AG09309 (cell line): ENCODE results near the gene IRAG1.
"Not testable (repeated sequence)": the region's sequence is repeated elsewhere in the genome, so short reads cannot be mapped to it uniquely, and the experiment has no call there.

Source experiments
- DNase-seq: peaks from one replicate; pipeline ENCODE4 v3.0.0-alpha.2; 2010; ENCODE audit warnings: low read depth
- H3K4me3 ChIP-seq: 2 replicates; pipeline ENCODE4 v1.5.1; 2011; ENCODE audit warnings: mild to moderate bottlenecking, low read depth, low read length, moderate library complexity; ENCODE audit not compliant: control insufficient read depth
- TF ChIP-seq, protein P1 (sequence below): IDR thresholded peaks from 2 replicates; pipeline ENCODE4 v1.5.1; 2011; ENCODE audit warnings: mild to moderate bottlenecking, low read depth, low read length, inconsistent platforms; ENCODE audit not compliant: insufficient read depth, control insufficient read depth; ENCODE audit errors: missing control alignments

The IRAG1 gene

DNA sequence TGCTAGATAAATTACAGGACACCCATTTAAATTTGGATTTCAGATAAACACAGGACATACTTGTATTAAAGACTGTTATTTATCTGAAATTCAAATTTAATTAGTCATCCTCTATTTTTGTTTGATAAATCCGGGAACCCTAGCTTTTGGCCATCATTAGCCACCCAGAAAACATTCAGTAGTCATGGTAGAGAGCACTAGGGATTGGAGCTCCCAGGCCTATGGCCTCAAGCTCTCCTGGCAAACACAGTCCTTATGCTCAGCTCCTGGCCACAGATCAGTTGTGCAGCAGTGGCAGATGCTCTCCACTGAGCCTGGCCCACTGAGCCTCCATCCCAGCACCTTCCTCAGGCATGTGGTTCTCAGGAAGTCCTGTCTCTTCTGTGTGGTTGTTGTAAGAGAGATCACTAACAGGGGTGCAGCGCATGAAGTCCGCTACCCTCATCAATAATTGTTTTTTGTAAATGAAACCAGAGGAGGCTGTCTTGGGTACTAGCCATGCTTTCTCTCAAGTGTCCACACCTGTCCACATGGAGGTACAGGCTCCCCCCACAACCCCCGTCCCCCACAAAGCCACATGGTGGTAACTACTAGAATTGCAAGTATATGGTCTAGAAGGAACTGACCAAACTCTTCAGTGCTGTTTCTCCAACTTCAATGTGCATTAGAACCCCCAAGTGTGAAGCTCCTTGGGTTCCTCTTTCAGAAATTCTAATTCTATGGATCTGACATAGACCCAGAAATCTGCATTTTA lies 1.1 kb upstream of the IRAG1 start:
- no peak for DNase-seq
- TF ChIP-seq, protein P1, sequence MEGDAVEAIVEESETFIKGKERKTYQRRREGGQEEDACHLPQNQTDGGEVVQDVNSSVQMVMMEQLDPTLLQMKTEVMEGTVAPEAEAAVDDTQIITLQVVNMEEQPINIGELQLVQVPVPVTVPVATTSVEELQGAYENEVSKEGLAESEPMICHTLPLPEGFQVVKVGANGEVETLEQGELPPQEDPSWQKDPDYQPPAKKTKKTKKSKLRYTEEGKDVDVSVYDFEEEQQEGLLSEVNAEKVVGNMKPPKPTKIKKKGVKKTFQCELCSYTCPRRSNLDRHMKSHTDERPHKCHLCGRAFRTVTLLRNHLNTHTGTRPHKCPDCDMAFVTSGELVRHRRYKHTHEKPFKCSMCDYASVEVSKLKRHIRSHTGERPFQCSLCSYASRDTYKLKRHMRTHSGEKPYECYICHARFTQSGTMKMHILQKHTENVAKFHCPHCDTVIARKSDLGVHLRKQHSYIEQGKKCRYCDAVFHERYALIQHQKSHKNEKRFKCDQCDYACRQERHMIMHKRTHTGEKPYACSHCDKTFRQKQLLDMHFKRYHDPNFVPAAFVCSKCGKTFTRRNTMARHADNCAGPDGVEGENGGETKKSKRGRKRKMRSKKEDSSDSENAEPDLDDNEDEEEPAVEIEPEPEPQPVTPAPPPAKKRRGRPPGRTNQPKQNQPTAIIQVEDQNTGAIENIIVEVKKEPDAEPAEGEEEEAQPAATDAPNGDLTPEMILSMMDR, result no peak
- no peak overlapping the region for H3K4me3 ChIP-seq

DNA sequence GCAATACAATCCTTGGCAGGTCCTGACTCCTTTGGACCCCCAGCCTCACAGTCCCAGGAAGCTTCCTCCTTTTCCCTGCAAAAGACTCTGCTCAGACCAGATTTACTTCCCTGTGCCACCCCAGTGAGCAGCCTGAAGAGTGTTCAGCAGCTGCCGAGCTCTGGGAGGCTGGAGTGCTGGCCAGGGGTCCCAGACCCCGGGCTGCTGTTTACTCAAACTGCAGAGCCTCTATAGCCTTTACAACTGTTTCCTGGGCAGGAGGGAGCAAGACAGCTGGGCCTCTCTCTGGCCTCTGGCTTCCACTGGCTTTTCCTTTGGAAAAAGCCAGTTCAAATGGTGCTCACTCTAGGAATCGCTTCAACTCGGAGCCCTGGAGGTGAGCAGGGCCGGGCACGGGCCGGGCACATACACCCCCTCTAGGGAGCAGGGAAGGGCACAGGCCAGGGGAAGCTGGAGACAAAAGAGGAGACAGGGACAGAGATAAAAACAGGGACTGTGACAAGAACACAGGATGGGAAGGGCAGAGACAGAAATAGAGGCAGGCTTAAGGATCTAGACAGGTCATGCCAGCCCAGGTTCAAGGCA lies 932 bp downstream of the IRAG1 start:
- DNase-seq, result no peak
- peak overlapping the region; percentile 25 for H3K4me3 ChIP-seq
- TF ChIP-seq, protein P1, result no peak

DNA sequence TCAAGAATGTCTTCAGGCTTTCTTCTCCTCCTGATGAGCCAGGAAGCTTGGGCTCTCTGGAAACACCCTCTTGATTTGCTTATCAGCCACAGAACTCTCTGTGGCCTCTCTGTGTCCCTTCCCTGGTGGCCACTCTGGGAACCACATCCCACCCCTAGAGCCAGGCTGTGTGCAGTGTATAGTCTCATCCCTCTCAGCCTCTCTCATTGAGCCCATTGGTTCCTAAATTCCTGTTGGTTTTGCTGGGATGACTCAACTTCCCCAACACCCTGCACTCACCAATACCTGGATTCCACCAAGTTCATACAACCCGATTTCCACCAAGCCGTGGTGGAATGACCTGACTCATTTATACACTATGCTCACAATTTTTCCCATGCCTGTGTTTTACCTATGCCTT lies 5.2 kb downstream of the IRAG1 start:
- DNase-seq, result no peak

DNA sequence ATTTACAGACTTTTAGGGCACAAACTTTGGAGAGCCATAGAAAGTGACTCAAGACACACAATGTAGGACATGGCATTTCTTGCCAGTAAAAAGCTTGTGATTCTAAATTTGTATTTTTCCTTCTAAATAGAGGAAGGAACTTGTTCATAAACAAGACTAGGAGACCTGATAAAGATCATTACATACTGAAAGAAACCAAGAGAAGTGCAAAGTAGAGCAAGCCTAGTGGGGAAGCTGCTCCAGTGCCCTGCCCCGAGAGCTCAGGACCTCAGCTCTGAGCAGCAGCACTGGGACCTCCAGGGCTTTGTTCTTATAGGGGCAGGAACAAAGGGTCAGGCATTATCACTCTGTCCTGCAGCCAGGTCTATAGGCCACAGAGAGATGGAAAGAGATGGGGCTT lies 7.2 kb downstream of the IRAG1 start:
- no peak overlapping the region for H3K4me3 ChIP-seq
- TF ChIP-seq, protein P1, result no peak
- DNase-seq, result no peak

More for the DNA sequence above, 5.2 kb downstream of the IRAG1 start:
- H3K4me3 ChIP-seq, result no peak overlapping the region
- TF ChIP-seq, protein P1, result peak; percentile 16

DNA sequence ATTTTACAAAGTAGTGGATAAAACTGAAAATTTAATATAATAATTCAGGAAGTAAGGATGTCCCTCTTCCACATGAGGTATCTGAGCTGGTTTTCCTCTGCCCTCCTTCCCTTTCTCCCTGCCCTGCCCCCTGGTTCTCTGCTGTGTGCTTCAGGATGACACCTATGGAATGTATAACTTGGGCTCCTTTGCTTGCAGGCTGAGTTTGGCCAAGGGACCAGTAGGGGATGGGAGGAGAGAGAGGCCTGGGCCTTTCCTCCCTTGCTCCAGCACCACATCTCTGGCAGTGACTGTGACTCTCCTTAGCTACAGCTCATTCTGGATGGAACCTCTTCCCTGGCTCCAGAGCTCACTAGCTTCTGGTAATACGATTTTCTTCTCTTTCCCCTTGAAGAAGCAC lies 10.1 kb downstream of the IRAG1 start:
- H3K4me3 ChIP-seq, result no peak overlapping the region
- DNase-seq, result no peak
- TF ChIP-seq, protein P1, result no peak

DNA sequence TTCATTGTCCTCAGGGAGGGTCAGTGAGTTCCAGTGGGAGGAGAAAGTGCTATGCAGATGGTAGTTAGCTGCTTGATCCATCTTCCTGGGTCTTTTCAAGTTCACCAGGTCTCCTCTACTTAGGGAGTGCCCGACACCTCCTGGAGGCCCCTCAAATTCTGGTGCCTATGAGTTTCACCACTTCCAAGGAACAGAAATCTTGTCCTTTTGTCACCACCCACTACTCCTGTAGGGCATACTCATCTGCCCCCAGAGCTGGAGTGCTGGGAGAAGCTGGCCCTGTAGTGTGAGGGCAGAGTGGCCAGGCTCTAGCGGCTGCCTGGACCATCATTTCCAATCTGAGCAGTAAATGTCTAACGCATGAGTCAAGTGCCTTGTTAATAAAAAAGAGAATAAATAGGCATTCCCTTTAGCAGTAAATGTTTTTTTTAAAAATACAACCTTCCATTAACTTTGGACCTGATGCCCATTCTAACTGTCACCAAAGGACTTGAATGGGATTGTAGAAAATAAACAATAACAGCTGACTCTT lies 12.5 kb downstream of the IRAG1 start:
- no peak for DNase-seq
- TF ChIP-seq, protein P1, result no peak
- H3K4me3 ChIP-seq, result no peak overlapping the region

DNA sequence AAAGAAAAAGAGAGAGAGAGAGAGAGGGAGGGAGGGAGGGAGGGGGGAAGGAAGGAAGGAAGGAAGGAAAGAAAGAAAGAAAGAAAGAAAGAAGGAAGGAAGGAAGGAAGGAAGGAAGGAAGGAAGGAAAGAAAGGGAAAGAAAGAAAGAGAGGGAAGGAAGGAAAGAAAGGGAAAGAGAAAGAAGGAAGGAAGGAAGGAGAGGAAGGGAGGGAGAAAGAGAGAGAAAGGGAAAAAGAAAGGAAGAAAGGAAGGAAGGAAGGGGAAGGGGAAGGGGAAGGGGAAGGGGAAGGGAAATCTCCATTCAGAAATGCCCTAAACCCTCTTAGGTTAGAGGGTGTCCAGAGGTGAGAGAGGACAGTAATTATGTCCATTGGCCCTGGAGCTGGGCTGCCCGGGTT lies 13.3 kb downstream of the IRAG1 start:
- not testable (repeated sequence) for DNase-seq, H3K4me3 ChIP-seq
